NCI-H526 treated with DMSO at 0.1 percent for 48 hours (cell line): Measurements from ENCODE around the gene SLC49A3.
"Not testable (repeated sequence)": the region's sequence is repeated elsewhere in the genome, so short reads cannot be mapped to it uniquely, and the experiment has no call there.

ENCODE experiments used
- DNase-seq: peaks from one replicate; lab custom pipeline; 2025; lab: John Stamatoyannopoulos, UW

Gene SLC49A3

DNA sequence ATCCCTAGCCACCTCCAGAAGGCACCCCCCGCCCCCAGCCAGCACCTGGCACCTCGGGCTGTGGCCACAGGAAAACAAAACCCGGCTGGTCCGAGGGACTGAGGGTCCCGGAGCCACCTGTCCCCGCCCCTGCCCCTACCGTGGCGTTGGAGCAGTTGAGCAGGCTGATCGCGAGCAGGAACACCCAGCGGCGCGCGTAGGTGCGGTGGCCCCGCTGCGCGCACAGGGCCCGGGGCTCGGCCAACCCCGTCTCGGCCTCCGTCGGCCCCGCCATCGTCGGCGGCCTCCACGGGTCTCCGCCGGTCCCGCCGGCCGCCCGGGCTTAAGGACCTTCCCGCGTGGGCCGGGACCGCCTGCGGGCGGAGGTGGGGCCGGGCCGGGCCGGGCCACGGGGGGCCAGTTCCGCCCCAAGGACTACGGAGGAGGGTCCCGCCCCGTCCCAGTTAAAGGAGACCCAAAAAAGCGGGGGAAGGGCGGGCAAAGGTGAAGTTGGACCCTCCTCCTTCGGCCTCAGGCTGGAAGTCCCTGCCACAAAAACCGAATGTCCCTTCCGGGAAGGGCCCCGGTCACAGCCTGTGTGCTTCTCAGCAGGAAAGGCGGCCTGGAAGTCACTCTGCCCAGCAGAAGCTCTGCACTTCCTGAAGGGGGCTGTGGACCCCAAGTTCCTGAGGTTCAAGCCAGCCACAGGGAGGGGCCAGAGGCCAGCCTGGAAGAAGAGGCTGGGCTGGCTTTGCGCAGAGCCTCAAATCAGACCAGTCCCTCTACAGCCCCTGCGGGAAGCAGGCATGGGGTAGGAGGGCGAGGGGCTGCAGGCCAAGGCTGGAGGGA, at the start of gene SLC49A3:
TSS of gene SLC49A3 (minus strand) at position 298 of the 828 bp plus-strand sequence. CDS start at position 274, 24 bp downstream.
- no peak for DNase-seq

DNA sequence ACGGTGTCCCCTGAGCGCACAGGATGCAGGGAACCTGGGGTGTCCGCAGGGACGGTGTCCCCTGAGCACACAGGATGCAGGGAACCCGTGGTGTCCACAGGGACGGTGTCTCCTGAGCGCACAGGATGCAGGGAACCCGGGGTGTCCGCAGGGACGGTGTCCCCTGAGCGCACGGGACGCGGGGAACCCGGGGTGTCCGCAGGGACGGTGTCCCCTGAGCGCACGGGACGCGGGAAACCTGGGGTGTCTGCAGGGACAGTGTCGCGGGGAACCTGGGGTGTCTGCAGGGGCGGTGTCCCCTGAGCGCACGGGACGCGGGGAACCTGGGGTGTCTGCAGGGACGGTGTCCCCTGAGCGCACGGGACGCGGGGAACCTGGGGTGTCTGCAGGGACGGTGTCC, 47.6 kb upstream of the SLC49A3 start:
- DNase-seq = not testable (repeated sequence)

DNA sequence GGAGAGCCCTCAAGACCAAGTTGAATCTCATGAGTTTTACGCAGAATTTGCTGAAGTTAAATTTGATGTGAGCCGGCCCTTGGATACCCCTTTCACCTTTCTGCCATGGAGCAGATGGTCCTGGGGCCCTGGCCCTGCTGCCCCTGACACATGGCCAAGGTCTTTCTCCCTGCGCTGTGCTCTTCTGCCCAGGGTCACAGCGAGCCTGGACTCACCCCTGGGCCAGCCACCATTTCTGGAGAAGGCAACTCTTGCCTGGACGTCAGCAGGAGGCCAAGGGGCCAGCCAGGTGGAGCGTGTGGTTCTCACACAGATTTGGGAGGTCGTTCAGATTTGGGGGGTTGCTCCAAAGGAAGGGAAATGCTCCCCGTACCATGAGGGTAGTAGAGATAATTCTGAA, 46.6 kb upstream of the SLC49A3 start:
- DNase-seq = no peak

DNA sequence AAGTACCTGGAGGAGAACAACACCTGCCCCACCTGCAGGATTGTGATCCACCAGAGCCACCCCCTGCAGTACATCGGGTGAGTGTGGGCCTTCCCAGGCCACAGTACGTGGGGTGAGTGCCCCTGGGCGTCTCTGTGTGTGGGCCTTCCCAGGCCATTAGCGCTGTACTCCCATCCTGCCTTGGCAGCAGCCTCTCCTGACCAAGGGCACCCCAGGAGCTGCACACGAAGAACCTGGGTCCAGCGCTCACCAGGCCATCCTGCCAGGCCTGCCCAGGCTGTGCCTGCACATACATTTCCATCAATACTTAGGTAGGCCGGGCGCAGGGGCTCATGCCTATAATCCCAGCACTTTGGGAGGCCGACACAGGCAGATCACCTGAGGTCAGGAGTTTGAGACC, 46.0 kb upstream of the SLC49A3 start:
- no peak for DNase-seq

DNA sequence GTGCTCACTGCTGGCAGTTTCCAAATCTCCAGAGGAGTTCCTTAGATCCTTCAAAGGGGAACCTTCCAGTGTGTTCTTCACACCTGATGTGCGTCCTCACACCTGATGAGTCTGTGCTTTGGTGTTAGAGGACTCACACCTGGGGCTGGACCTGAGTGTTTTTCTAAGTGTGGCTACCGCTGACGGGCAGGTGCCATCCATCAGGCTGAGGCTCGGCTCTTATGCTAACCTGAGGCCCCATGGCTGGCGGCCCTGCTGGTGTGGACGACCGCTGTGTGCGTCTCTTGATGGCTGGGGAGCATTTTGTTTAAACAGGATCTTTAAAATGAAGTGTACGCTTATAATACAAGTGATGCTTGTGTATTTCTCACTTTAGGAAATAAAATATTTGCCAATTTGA, 45.1 kb upstream of the SLC49A3 start:
- DNase-seq = no peak

DNA sequence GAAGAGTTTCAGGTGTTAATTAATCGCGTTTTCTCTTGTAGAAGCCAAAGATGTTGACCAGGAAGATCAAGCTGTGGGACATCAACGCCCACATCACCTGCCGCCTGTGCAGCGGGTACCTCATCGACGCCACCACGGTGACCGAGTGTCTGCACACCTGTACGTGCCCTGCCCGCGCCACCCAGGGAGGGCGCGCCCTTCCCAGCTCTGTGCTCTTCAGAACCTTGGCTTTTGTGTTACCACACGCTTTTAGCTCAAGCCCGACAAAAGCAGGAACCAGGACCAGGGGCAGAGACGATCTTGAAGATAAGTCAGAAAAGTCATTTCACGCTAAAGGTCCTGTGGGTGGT, 44.7 kb upstream of the SLC49A3 start:
- no peak for DNase-seq

DNA sequence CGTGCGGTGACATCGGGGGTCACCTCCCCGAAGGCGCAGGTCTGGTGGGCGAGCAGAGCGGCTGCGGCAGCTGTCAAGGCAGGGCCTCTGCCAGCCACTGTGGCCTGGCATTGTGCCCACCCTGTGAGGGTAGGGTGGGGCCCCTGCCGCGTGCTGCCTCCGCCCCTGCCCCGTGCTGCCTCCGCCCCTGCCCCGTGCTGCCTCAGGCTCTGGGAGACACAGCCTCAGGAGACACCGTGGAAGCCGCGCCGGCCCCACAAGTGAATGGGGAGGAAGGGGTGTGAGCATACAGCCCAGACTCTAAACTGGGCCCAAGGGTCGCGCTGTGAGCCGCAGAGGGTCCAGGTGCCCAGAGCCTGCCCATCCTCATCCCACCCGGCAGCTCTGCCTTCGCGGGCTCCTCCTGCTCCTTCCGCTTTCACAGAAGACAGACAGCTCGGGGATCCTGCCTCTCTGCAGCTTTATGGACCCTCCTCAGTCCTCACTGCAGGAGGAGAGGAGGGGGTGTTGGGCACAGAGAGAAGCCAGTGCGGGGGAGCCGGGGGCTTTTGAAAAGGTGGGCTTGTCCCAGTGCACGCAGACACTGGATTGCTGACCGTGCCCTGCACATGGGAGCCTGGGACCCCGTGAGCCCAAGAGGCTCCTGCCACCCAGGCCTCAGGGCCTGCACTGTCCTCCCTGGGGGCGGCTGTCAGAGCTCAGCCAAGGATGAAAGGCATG, 44.1 kb upstream of the SLC49A3 start:
- no peak for DNase-seq

DNA sequence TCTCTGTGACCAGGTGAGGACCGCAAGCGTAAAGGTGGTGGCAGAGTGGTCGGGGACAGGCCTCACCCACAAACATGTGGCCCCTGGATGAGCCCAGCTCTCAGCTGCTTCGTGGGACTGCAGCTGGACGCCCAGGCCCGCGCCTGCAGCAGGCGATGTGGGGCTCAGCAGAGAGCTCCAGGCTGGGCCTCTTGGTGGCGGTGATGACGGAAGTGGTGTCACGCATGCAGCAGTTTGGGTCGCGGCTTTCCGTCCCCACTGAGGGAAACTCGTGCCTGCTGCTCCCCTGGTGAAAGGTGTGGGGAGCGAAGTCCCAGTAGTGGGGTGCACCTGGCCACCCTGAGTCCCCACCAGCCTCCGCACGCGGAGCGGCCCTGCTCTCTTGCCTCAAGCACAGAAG, 43.5 kb upstream of the SLC49A3 start:
- DNase-seq = no peak

DNA sequence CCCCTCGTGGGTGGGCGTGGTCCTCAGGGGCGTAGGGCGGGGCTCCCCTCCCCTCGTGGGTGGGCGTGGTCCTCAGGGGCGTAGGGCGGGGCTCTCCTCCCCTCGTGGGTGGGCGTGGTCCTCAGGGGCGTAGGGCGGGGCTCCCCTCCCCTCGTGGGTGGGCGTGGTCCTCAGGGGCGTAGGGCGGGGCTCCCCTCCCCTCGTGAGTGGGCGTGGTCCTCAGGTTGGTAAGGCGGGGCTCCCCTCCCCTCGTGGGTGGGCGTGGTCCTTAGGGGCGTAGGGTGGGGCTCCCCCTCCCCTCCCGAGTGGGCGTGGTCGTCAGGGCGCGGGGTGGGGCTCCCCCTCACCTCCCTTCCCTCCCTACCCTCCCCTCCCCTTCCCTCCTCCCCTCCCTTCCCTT, 43.0 kb upstream of the SLC49A3 start:
- not testable (repeated sequence) for DNase-seq

DNA sequence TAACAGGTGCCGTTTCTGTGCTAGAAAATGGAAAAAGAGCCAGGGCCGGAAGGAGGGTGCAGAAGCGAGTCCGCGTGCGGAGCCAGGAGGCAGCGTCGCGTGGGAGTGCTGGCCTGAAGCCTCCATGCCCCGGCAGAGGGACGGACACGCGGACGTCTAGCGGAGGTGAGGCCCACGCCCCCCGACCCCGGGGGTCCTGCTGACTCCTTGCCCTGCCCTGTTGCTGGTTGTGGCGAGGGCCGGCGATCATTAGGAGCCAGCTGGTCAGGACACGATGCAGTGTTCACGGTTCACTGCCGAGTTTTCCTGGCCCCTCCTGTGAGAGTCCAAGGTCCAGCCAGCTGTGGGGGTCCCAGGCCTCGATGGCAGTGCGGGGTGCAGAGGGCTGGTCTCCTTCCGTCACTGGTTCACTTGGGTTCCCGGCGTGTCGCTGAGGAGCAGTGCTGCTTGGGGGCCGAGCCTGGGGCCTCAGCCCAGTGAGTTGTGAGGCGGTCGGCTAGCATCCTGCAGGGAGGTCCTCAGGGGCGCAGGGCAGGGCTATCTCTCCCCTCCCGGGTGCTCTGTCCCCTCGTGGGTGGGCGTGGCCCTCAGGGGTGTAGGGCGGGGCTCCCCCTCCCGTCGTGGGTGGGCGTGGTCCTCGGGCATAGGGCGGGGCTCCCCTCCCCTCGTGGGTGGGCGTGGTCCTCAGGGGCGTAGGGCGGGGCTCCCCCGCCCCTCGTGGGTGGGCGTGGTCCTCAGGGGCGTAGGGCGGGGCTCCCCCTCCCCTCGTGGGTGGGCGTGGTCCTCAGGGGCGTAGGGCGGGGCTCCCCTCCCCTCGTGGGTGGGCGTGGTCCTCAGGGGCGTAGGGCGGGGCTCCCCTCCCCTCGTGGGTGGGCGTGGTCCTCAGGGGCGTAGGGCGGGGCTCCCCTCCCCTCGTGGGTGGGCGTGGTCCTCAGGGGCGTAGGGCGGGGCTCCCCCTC, 42.3 kb upstream of the SLC49A3 start:
- not testable (repeated sequence) for DNase-seq

DNA sequence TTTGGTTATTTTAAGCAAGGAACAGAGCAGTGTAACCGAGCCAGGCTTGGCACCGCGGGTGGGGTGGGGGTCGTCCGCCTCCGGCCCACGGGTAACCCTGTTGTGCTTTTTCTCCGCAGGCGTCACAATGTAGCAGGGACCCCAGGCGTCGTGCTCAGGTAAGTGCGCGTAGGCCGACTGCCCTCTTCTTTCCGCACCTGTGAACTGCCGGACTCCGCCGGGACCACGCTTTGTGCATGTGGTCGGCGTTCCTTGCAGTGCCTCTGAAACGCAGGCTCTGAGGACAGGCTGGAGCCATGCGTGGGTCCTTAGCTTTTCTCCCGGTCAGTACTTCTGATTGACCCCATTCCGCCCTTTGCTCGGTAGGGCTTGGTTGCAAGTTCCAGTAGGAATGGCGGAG, 41.6 kb upstream of the SLC49A3 start:
- no peak for DNase-seq

DNA sequence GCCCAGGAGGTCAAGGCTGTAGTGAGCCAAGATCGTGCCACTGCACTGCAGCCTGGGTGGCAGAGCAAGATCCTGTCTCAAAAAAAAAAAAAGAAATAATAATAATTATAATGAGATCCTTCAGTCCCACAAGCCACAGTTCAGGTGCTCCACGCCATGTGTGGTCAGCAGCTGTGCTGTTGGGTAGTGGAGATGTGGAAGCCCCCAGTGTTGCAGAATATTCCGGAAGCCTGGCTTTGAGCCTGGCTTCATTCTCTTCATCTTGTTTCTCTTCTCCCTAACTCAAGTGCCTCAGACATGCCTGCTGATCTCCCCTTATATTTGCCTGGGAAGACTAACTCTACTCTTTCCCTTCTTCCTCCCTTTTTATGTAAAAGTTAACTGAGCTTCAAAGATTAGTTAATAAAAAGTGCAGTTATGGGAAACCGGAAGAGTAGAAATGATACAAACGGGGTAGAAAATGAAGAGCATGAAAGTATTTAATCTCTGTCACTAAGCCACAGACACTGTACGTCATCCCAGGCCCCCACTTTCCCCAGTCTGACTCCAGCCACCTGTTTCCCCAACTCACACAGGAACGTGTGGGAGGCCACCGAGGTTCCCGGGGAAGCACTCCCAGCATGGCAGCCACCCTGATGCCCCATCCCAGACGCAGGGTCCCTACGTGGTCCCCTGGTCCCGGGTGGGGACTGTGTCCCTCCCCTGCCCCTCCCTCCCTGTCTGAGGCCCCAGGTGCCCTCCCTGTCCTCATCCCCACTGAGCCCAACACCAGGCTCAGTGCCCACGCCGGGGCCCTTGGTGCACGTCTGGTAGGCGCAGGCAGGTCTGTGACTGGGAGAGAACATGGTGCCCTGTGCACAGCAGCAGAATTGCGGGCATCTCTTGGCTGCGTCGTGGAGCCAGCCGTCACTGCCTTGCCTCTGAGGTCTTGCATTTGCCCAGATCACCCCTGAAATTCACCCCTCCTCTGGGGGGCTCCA, 40.7 kb upstream of the SLC49A3 start:
- no peak for DNase-seq

DNA sequence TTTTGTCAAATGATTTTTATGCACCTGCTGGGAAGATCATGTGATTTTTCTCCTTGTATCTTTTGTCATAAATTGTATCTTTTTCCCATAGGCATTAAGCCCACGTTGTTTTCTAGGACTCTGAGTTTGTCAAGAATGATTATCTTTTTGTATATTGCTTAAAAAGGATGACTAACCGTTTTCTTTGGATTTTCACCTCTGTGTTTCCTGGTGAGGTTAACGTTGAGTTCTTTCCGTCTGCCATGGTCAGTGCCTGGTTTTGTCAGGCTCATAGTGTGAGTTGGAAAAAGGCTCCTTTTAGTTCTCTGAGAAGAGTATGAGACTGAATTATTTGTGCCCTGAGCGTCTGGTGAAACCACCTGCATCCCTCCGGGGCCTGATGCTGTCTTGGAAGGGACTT, 38.6 kb upstream of the SLC49A3 start:
- DNase-seq = no peak

DNA sequence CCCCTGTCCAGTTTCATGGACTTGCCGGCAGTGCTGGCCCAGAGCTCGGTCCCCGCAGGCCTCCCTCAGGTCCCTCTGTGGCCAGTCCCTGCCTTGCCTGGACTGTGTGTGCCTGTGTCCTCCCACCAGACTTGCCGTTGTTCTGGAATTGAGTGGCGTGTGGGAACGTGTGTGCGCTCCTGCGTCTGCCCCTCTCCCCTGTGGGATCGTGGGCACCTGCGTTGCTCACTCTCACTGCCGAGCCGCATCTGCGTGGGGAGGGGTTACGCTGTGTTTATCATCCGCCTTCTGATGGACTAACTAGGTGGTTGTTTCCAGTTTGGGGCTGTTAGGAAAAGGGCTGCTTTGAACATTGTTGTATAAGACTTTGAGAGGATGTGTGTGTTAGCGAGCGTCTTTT, 37.9 kb upstream of the SLC49A3 start:
- no peak for DNase-seq

DNA sequence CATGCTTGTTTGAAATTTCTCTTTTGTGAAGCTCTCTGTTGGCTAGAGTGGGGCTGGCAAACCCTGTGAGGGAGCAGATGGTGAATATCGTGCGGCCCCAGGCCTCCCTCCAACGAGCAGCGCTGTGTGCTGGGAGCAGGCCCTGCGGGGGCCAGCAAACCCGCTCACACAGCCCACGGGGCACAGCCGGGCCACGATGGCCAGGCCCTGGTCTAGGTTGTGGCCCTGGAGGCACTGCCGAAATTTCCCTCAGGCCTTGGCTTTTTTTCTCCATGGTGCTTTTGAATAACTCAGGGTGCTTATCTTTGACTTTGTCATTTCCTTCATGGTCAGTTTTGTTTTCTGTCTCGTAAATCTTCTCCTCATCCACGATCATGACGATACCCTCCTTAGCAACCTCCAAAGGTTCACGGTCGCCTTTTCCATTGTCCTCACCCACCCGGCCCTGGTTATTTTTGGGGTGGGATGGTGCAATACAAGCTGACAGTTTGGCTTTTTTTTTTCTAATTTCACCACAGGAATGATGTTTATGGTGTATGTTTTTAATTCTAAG, 37.4 kb upstream of the SLC49A3 start:
- no peak for DNase-seq

DNA sequence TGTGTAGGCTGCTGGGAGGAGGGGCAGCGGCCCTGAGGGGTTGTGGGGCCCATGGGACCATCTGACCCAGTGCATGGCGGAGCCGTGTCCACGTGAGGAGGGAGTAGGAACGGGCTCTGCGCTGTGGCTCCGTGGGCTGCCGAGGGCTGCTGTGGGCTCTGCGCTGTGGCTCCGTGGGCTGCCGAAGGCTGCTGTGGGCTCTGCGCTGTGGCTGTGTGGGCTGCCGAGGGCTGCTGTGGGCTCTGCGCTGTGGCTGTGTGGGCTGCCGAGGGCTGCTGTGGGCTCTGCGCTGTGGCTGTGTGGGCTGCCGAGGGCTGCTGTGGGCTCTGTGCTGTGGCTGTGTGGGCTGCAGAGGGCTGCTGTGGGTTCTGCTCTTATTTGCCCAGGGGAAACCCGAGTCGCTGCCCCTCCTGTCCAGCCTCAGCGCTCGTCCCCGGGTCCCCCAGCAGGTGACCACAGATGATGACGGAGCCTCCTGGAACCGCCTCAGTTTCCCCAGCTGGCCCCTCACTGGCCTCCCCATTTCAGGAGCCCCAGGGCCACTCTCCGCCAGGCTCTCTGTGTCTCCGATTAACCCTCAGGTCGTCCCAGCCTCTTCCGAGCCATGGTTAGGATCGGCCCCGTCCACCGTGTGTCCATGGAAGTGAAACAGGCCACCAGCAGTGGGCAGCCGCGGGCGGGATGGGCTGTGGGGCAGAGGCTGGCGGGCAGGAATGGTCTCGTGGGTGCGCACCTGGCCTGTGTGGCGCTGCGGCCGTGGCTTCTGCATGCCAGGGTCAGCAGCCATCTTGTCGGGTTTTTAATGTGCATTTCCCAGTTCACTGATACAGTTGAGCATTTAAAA, 36.7 kb upstream of the SLC49A3 start:
- DNase-seq = no peak

DNA sequence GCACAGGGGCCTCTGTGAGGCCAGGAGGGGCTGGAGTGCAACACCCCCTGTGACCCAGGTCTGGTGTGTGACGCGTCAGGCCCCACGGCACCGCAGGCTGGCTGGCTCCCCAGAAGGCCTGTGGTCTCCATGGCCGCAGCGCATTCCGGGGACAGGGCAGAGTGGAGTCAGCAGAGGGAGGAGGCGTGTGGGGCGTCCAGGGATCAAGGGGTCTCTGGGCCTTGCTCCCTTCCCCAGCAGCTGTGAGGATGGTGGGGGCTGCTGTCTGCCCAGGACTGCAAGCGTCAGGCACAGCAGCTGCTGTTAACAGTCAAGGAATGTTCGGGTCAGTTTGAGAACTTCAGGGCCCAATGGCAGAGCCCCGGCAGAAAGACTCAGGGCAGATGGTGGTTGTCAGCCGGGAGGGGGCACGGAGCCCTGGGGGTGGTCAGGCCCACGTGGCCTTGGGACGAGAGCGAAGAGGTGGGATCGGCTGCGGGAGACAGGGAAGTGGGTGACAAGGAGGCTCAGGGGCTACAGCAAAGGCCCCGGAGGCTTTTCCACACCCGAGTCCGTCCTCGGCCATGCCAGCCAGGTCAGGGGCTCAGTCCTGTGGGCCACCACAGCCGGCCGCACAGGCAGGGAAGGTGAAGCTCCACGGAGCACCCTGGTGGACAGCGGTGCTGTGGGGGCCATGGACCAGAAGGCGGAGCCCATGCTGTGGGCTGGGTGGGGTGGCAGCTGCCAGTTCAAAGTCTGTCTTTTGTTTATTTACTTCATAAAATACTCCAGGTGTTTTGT, 35.0 kb upstream of the SLC49A3 start:
- no peak for DNase-seq

DNA sequence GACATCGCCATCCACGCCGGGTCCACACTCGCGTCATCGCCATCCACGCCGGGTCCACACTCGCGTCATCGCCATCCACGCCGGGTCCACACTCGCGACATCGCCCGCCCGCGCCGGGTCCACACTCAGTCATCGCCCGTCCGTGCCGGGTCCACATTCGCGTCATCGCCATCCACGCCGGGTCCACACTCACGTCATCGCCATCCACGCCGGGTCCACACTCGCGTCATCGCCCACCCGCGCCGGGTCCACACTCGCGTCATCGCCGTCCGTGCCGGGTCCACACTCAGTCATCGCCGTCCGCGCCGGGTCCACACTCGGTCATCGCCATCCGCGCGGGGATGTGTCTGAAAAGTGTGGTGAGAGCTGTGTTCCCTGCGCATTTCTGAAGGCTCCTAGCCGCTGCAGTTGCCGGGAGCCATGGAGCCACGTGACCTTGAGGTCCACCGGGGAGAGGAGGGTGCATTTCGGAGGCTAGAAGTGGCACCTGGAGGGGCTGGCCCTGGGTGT, 34.0 kb upstream of the SLC49A3 start:
- DNase-seq = no peak

DNA sequence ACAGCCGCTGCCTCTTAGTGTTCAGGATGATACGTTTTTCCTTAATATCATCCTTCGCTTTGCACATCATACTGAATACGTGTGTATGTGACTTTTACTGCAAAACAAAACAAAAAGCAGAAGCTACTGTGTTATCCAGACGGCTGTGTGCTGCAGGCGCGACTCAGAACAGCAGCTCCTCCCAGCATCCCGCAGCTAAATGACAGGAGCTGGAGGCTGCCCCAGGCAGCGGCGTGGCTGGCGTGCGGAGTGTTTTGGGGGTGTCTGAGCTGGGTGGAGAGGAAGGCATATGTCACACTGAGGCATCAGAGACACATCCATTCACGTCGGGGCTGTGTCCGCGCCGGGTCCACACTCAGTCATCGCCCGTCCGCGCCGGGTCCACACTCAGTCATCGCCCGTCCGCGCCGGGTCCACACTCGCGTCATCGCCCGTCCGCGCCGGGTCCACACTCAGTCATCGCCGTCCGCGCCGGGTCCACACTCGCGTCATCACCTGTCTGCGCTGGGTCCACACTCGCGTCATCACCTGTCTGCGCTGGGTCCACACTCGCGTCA, 33.3 kb upstream of the SLC49A3 start:
- DNase-seq = no peak
